Smooth muscle cell (in vitro differentiated cells): ENCODE data around the gene BEND7. TPM values are rescaled to one million over a fixed set of nuclear protein-coding genes. Genes with fewer than 3 reads are reported as not detected.

ENCODE experiments used
- DNase-seq: peaks from one replicate; lab custom pipeline; 2025; ENCODE audit not compliant: unreplicated experiment; lab: John Stamatoyannopoulos, UW
- H2AFZ ChIP-seq: fragments of 200-600 bp; sonication (generic); 2 replicates; pipeline ENCODE4 v1.6.0; 2016; ENCODE audit warnings: antibody characterized with exemption, low read depth, mild to moderate bottlenecking
- H3F3A ChIP-seq: fragments of 200-600 bp; sonication (generic); 2 replicates; pipeline ENCODE4 v1.6.0; 2017; ENCODE audit warnings: antibody characterized with exemption, low read depth
- H3K27ac ChIP-seq: fragments of 200-600 bp; sonication (generic); 2 replicates; pipeline ENCODE4 v1.5.1; 2016; ENCODE audit warnings: low read depth, mild to moderate bottlenecking
- H3K27me3 ChIP-seq: fragments of 200-600 bp; sonication (generic); 2 replicates; pipeline ENCODE4 v1.6.1; 2016; ENCODE audit warnings: low read depth, mild to moderate bottlenecking
- H3K36me3 ChIP-seq: fragments of 200-600 bp; sonication (generic); 2 replicates; pipeline ENCODE4 v1.5.1; 2016; ENCODE audit warnings: low read depth
- H3K4me1 ChIP-seq: fragments of 200-600 bp; sonication (generic); 2 replicates; pipeline ENCODE4 v1.5.1; 2016; ENCODE audit warnings: low read depth
- H3K4me2 ChIP-seq: fragments of 200-600 bp; sonication (generic); 2 replicates; pipeline ENCODE4 v1.6.0; 2016; ENCODE audit warnings: mild to moderate bottlenecking
- H3K4me3 ChIP-seq: fragments of 200-600 bp; sonication (generic); 2 replicates; pipeline ENCODE4 v1.5.1; 2016; ENCODE audit warnings: mild to moderate bottlenecking
- H3K79me2 ChIP-seq: fragments of 200-600 bp; sonication (generic); 2 replicates; pipeline ENCODE4 v1.6.0; 2016; ENCODE audit warnings: low read depth, mild to moderate bottlenecking
- H3K9ac ChIP-seq: fragments of 200-600 bp; sonication (generic); 2 replicates; pipeline ENCODE4 v1.6.0; 2016; ENCODE audit warnings: low read depth
- H3K9me3 ChIP-seq: fragments of 200-600 bp; sonication (generic); replicated peaks from 2 replicates; pipeline ENCODE4 v1.5.1; 2016; ENCODE audit warnings: low read depth
- H4K20me1 ChIP-seq: fragments of 200-600 bp; sonication (generic); 2 replicates; pipeline ENCODE4 v1.6.0; 2016; ENCODE audit warnings: low read depth
- CTCF ChIP-seq: fragments of 200-600 bp; sonication (generic); IDR thresholded peaks from 2 replicates; pipeline ENCODE4 v1.5.1; 2017; ENCODE audit warnings: borderline replicate concordance, mild to moderate bottlenecking, antibody characterized with exemption; ENCODE audit not compliant: insufficient read depth, poor library complexity, severe bottlenecking
- WGBS: methylation state at CpG from one replicate; pipeline ENCODE4 v1.1.7; 2016; ENCODE audit warnings: low lambda C conversion rate; 5-methylcytosine and 5-hydroxymethylcytosine counted together
- polyA plus RNA-seq: library from polyadenylated mRNA; unstranded; fragments of >200 nt; fragmentation: Nextera tagmentation; extraction: Ambion mirVana; gene quantifications from 2 replicates; pipeline ENCODE4 v1.2.1, GENCODE V29; 2016
- total RNA-seq: library from RNA; depleted of rRNA; stranded (reverse); fragments of >200 nt; gene quantifications from 2 replicates; pipeline ENCODE4 v1.2.3, GENCODE V29; 2014

Gene BEND7
- total and polyA plus RNA-seq, 2 experiments from 2014 or later = 1.7 to 5.8 TPM

DNA sequence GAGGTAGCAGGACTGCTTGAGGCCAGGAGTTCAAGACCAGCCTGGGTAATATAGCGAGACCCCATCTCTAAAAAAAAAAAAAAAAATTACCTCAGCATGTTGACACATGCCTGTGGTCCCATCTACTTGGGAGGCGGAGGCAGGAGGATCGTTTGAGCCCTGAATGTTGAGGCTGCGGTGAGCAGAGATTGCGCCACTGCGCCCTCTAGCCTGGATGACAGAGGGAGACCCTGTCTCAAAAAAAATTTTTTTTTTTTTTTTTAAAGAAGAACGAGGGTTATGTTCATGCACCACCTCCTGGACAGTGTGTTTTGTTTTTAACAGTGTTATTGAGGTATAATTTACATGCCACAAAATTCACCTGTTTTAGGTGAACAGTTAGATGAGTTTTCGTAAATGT is 129.6 kb downstream of the BEND7 start:
- no peak overlapping the region for H2AFZ ChIP-seq
- no peak overlapping the region for H3K27ac ChIP-seq
- no peaks in the 10 kb centered on the region for H3K9me3 ChIP-seq
- TF ChIP-seq CTCF = no peak
- no peak overlapping the region for H3K4me3 ChIP-seq
- peaks cover 3% of the 10 kb centered on the region for H3F3A ChIP-seq
- H3K27me3 ChIP-seq = no peaks in the 10 kb centered on the region
- H3K9ac ChIP-seq = no peak overlapping the region
- H3K4me2 ChIP-seq = no peak overlapping the region
- no peak for DNase-seq
- H3K79me2 ChIP-seq = no peaks in the 10 kb centered on the region
- no peaks in the 10 kb centered on the region for H3K4me1 ChIP-seq
- 95% methylated on average over 8 of the region's 8 CpGs for WGBS
- no peaks in the 10 kb centered on the region for H4K20me1 ChIP-seq
- H3K36me3 ChIP-seq = no peaks in the 10 kb centered on the region

DNA sequence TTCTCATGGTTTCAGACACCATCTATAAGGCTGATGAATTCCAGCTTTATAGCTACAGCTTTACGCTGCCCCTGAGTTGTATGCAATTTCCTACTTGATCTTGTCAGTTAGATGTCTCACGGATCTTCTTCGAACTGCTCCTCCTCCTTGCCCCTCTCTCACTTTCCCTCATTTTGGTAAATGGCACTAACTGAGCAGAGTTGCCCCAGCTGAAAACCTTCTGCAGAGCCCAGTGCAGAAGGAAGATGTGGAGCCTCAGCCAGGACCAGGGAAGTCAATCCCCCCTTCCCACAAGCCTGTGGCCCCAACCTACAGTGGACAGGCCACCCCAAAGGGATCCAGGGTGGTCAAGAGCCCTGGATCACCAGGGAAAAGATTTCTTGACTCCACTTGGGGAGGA is 131.8 kb downstream of the BEND7 start:
- Histone ChIP-seq H3K27ac (no peak overlapping the region), H4K20me1 (no peaks in the 10 kb centered on the region), H3F3A (no peaks in the 10 kb centered on the region), H3K9me3 (no peaks in the 10 kb centered on the region), H3K4me1 (no peaks in the 10 kb centered on the region), H3K4me3 (no peak overlapping the region), H3K27me3 (peaks cover 8% of the 10 kb centered on the region), H3K79me2 (no peaks in the 10 kb centered on the region), H2AFZ (no peak overlapping the region), H3K4me2 (no peak overlapping the region), H3K36me3 (no peaks in the 10 kb centered on the region), H3K9ac (no peak overlapping the region)
- no peak for DNase-seq
- 94% methylated on average over 3 of the region's 3 CpGs for WGBS
- TF ChIP-seq CTCF = no peak

DNA sequence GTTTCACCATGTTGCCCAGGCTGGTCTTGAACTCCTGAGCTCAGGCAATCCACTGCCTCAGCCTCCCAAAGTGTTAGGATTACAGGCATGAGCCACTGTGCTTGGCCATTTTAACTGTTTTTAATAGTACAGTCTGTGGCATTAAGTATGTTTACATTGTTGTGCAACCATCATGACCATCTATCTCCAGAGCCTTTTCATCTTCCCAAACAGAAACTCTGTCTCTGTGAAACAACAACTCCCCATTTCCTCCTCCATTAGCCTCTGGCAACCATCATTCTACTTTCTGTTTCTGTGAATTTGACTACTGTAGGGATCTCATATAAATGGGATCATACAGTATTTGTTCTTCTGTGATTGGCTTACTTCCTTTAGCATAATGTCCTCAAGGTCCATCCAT is 132.4 kb downstream of the BEND7 start:
- no peak for TF ChIP-seq CTCF
- H3K27me3 ChIP-seq = peaks cover 9% of the 10 kb centered on the region
- no peak overlapping the region for H3K4me2 ChIP-seq
- no peak overlapping the region for H3K27ac ChIP-seq
- no peaks in the 10 kb centered on the region for H4K20me1 ChIP-seq
- H3K9ac ChIP-seq = no peak overlapping the region
- no peaks in the 10 kb centered on the region for H3K36me3 ChIP-seq
- H3K9me3 ChIP-seq = no peaks in the 10 kb centered on the region
- H3K79me2 ChIP-seq = no peaks in the 10 kb centered on the region
- H3K4me3 ChIP-seq = no peak overlapping the region
- H2AFZ ChIP-seq = no peak overlapping the region
- no peaks in the 10 kb centered on the region for H3K4me1 ChIP-seq
- no peaks in the 10 kb centered on the region for H3F3A ChIP-seq
- no peak for DNase-seq

GRCh38 chr10:13395540-13395939 is 133.3 kb downstream of the BEND7 start:
- no peaks in the 10 kb centered on the region for H3K79me2 ChIP-seq
- no peak overlapping the region for H3K4me3 ChIP-seq
- H3K4me1 ChIP-seq = no peaks in the 10 kb centered on the region
- no peak overlapping the region for H3K27ac ChIP-seq
- H3K9ac ChIP-seq = no peak overlapping the region
- H3K4me2 ChIP-seq = no peak overlapping the region
- 80% methylated on average over 3 of the region's 3 CpGs for WGBS
- no peak for TF ChIP-seq CTCF
- H3K9me3 ChIP-seq = no peaks in the 10 kb centered on the region
- no peak for DNase-seq
- no peaks in the 10 kb centered on the region for H3K36me3 ChIP-seq
- no peaks in the 10 kb centered on the region for H3F3A ChIP-seq
- H3K27me3 ChIP-seq = peaks cover 10% of the 10 kb centered on the region
- H4K20me1 ChIP-seq = no peaks in the 10 kb centered on the region
- H2AFZ ChIP-seq = no peak overlapping the region
